ENCODE results near the gene MCOLN2. TPM values are rescaled to one million over a fixed set of nuclear protein-coding genes. Genes with fewer than 3 reads are reported as not detected.

The MCOLN2 gene
- polyA plus RNA-seq, 1 of the 3 experiments (the other 2 are of a cell fraction) = not detected

- ChIA-PET POLR2A (no interaction called here), CTCF (interaction anchor here (1.2 kb wide), 1 partner anchor 28 kb away, joined by 3 read pairs; no protein-coding TSS in a partner anchor)
- DNase-seq = no peak
- H2AFZ ChIP-seq (ENCODE audit: low read depth) = no peak overlapping the region
- no peak overlapping the region for H3K27ac ChIP-seq (ENCODE audit: low read depth in 2 of 2, low read length in 1 of 2)
- no peaks in the 10 kb centered on the region for H3K9me3 ChIP-seq
- no peaks in the 10 kb centered on the region for H3F3A ChIP-seq (replicated peaks; ENCODE audit: insufficient read depth)
- H3K9me2 ChIP-seq = no peaks in the 10 kb centered on the region
- H3K4me1 ChIP-seq (ENCODE audit: control insufficient read depth in 1 of 2, insufficient read depth in 2 of 2, low read depth in 1 of 2, low read length in 1 of 2) = no peaks in the 10 kb centered on the region
- WGBS (ENCODE audit: low lambda C conversion rate) = 45% methylated on average over 7 of the region's 7 CpGs
- H4K20me1 ChIP-seq (ENCODE audit: insufficient read depth) = no peaks in the 10 kb centered on the region
- H3K27me3 ChIP-seq (ENCODE audit: insufficient read depth) = no peaks in the 10 kb centered on the region
- H3K4me3 ChIP-seq (ENCODE audit: low read depth in 2 of 2, low read length in 1 of 2) = no peak overlapping the region
- no peaks in the 10 kb centered on the region for H3K79me2 ChIP-seq (ENCODE audit: insufficient read depth)
- H3K36me3 ChIP-seq (replicated peaks in 1 of 2; ENCODE audit: control insufficient read depth in 1 of 2, insufficient read depth in 2 of 2, low read length in 1 of 2) = no peaks in the 10 kb centered on the region
- TF ChIP-seq NRF1 (IDR thresholded peaks at IDR 0.05; ENCODE audit: low read depth, low read length) = no peak
- TF ChIP-seq EZH2phosphoT487 (IDR thresholded peaks at IDR 0.05; ENCODE audit: borderline replicate concordance, low read depth) = no peak
- TF ChIP-seq EP300 (IDR thresholded peaks at IDR 0.05; ENCODE audit: borderline replicate concordance in 1 of 2, low read depth in 1 of 2, low read length in 1 of 2) = no peak
- no peak for TF ChIP-seq RCOR1 (IDR thresholded peaks at IDR 0.05; ENCODE audit: low read length)
- TF ChIP-seq USF2 (IDR thresholded peaks at IDR 0.05; ENCODE audit: borderline replicate concordance, low read depth, low read length) = no peak
- no peak for TF ChIP-seq JUND (IDR thresholded peaks at IDR 0.05)
- no peak for TF ChIP-seq YY1 (IDR thresholded peaks at IDR 0.05; ENCODE audit: low read depth)
- TF ChIP-seq POLR2AphosphoS5 (IDR thresholded peaks at IDR 0.05; ENCODE audit: low read depth, low read length) = no peak
- no peak for TF ChIP-seq CTCF (IDR thresholded peaks at IDR 0.05)
- TF ChIP-seq FOXM1 (IDR thresholded peaks at IDR 0.05; ENCODE audit: low read depth) = no peak
- no peak for TF ChIP-seq RAD21 (IDR thresholded peaks at IDR 0.05; ENCODE audit: low read length)
- no peak for TF ChIP-seq ELF1 (IDR thresholded peaks at IDR 0.05)
- TF ChIP-seq FOXJ3 (CRISPR knock-in tag; IDR thresholded peaks at IDR 0.05) = no peak
- TF ChIP-seq MEF2A (IDR thresholded peaks at IDR 0.05; ENCODE audit: borderline replicate concordance, low read depth) = no peak
- no peak for TF ChIP-seq ZBTB33 (IDR thresholded peaks at IDR 0.05; ENCODE audit: borderline replicate concordance, low read depth)
- no peak for TF ChIP-seq GABPA (IDR thresholded peaks at IDR 0.05; ENCODE audit: low read depth)
- TF ChIP-seq IRF3 (IDR thresholded peaks at IDR 0.05; ENCODE audit: low read depth, low read length) = no peak
- TF ChIP-seq USF1 (IDR thresholded peaks at IDR 0.05; ENCODE audit: borderline replicate concordance, low read depth) = no peak
- TF ChIP-seq REST (IDR thresholded peaks at IDR 0.05; ENCODE audit: low read depth, low read length) = no peak
- H3K9ac ChIP-seq = no peak overlapping the region
- H3K4me2 ChIP-seq = no peak overlapping the region
Measured at GRCh38 chr1:84973498-84974334, 23.2 kb downstream of the MCOLN2 start.
